ENCODE results near the gene SDHA. TPM values are rescaled to one million over a fixed set of nuclear protein-coding genes. Genes with fewer than 3 reads are reported as not detected.
"Not testable (repeated sequence)": the region's sequence is repeated elsewhere in the genome, so short reads cannot be mapped to it uniquely, and the experiment has no call there.

SDHA gene
- 10 to 100 TPM; 45.7 to 71.5 (median 54.9) TPM for total RNA-seq

GRCh38 chr5:217494-218456, at the start of gene SDHA, which contains the start of gene CCDC127:
Gene SDHA (plus strand): TSS chr5:218320. CDS start chr5:218356, 36 bp downstream.
Gene CCDC127 (minus strand): TSS chr5:218153. CDS start chr5:216849, 1,304 bp downstream.
- H3K27me3 ChIP-seq; H3K9me3 ChIP-seq; intact Hi-C loops (cut with DNase I): not testable (repeated sequence)
- peak; percentile 65 for DNase-seq
- peaks cover 5 to 63% (median 24%) of the 10 kb centered on the region in 3 donors for H3K4me1 ChIP-seq
- peaks cover 0 to 16% (median 0%) of the 10 kb centered on the region in 3 donors for H3K36me3 ChIP-seq
- TF ChIP-seq POLR2A (IDR thresholded peaks at IDR 0.05) = peak in 3 of 4 donors; percentile 84 to 95 (median 87)
- TF ChIP-seq CTCF (IDR thresholded peaks at IDR 0.05) = peak in 3 of 6 experiments; percentile 5 to 47 (median 17)
- H3K4me3 ChIP-seq = peak within 1 kb of the TSS; percentile 63 to 100 (median 86)
- 0 to 4% methylated on average over 12 to 17 of the region's 75 CpGs for WGBS, 2 donors
- peak within 1 kb of the TSS; percentile 83 to 93 (median 89) for H3K27ac ChIP-seq

GRCh38 chr5:169071-169727, 48.9 kb upstream of the SDHA start:
- intact Hi-C loops (cut with DNase I) = no loop called here
- peaks cover 0 to 7% (median 0%) of the 10 kb centered on the region in 4 donors for H3K27me3 ChIP-seq
- DNase-seq = no peak
- 68 to 74% methylated on average over 5 to 27 of the region's 32 CpGs for WGBS, 2 donors
- H3K4me1 ChIP-seq = peaks cover 0 to 19% (median 0%) of the 10 kb centered on the region in 3 donors
- TF ChIP-seq CTCF (IDR thresholded peaks at IDR 0.05) (no peak), POLR2A (IDR thresholded peaks at IDR 0.05) (no peak)
- peak overlapping the region in 1 of 4 donors; percentile 33 for H3K27ac ChIP-seq
- H3K36me3 ChIP-seq = no peaks in the 10 kb centered on the region
- no peak overlapping the region for H3K4me3 ChIP-seq
- no peaks in the 10 kb centered on the region for H3K9me3 ChIP-seq

GRCh38 chr5:169728-170094, 48.4 kb upstream of the SDHA start:
- no peaks in the 10 kb centered on the region for H3K36me3 ChIP-seq
- H3K4me3 ChIP-seq = no peak overlapping the region
- no peak for DNase-seq
- H3K27ac ChIP-seq = no peak overlapping the region
- WGBS, 2 donors = 71 to 87% methylated on average over 4 to 9 of the region's 12 CpGs
- H3K9me3 ChIP-seq = no peaks in the 10 kb centered on the region
- intact Hi-C loops (cut with DNase I) = no loop called here
- peaks cover 0 to 7% (median 0%) of the 10 kb centered on the region in 4 donors for H3K27me3 ChIP-seq
- H3K4me1 ChIP-seq = peaks cover 0 to 19% (median 0%) of the 10 kb centered on the region in 3 donors
- no peak for TF ChIP-seq POLR2A (IDR thresholded peaks at IDR 0.05)
- TF ChIP-seq CTCF (IDR thresholded peaks at IDR 0.05) = no peak

- TF ChIP-seq CTCF (IDR thresholded peaks at IDR 0.05) (no peak), POLR2A (IDR thresholded peaks at IDR 0.05) (no peak)
- Histone ChIP-seq H3K9me3 (no peaks in the 10 kb centered on the region), H3K36me3 (no peaks in the 10 kb centered on the region), H3K27me3 (peaks cover 0 to 7% (median 0%) of the 10 kb centered on the region in 4 donors), H3K27ac (no peak overlapping the region), H3K4me1 (peaks cover 0 to 19% (median 0%) of the 10 kb centered on the region in 3 donors), H3K4me3 (no peak overlapping the region)
- WGBS, 2 donors = 83 to 92% methylated on average over 1 to 2 of the region's 37 CpGs
- intact Hi-C loops (cut with DNase I) = no loop called here
- no peak for DNase-seq
These were observed 46.9 kb upstream of the SDHA start for GRCh38 chr5:170971-171800.
